Fibroblast of lung (primary cell): Measurements from ENCODE around the gene C6orf15. TPM values are rescaled to one million over a fixed set of nuclear protein-coding genes. Genes with fewer than 3 reads are reported as not detected.
"Not testable (repeated sequence)": the region's sequence is repeated elsewhere in the genome, so short reads cannot be mapped to it uniquely, and the experiment has no call there.

Experiments used
- DNase-seq, 2 donors: peaks; one replicate each; pipeline versions ENCODE4 v3.0.0 to v3.0.0-alpha.2; 2010; ENCODE audit warnings: low read depth in 2 of 2
- H2AFZ ChIP-seq: 2 replicates; pipeline ENCODE4 v1.5.1; 2012; ENCODE audit warnings: low read length, control low read depth, inconsistent platforms
- H3K27ac ChIP-seq: 2 replicates; pipeline ENCODE4 v1.5.1; 2011; ENCODE audit warnings: low read length, control low read depth; ENCODE audit not compliant: insufficient read depth
- H3K27me3 ChIP-seq: 2 replicates; pipeline ENCODE4 v1.5.1; 2011; ENCODE audit warnings: mild to moderate bottlenecking, low read length; ENCODE audit not compliant: control insufficient read depth, insufficient read depth
- H3K36me3 ChIP-seq: 2 replicates; pipeline ENCODE4 v1.5.1; 2011; ENCODE audit warnings: low read length; ENCODE audit not compliant: control insufficient read depth, insufficient read depth
- H3K4me1 ChIP-seq: 2 replicates; pipeline ENCODE4 v1.5.1; 2011; ENCODE audit warnings: low read length; ENCODE audit not compliant: control insufficient read depth, insufficient read depth; ENCODE audit errors: extremely low read depth
- H3K4me2 ChIP-seq: 2 replicates; pipeline ENCODE4 v1.5.1; 2011; ENCODE audit warnings: low read length, control low read depth; ENCODE audit not compliant: insufficient read depth; ENCODE audit errors: extremely low read depth
- H3K4me3 ChIP-seq, 4 experiments: fragments of 200-600 bp in 1 of 4; sonication (generic) in 1 of 4; replicated peaks in 1 of 4; 2 replicates each; pipeline ENCODE4 v1.5.1; 2011 to 2016; ENCODE audit warnings: low read length in 4 of 4, low read depth in 3 of 4, mild to moderate bottlenecking in 3 of 4, control low read depth in 2 of 4, inconsistent platforms in 1 of 4, mixed read lengths in 1 of 4; ENCODE audit not compliant: insufficient read depth in 1 of 4; ENCODE audit errors: control extremely low read depth in 1 of 4
- H3K79me2 ChIP-seq: 2 replicates; pipeline ENCODE4 v1.5.1; 2012; ENCODE audit warnings: mild to moderate bottlenecking, low read length, inconsistent platforms; ENCODE audit not compliant: control insufficient read depth, insufficient read depth
- H3K9ac ChIP-seq: 2 replicates; pipeline ENCODE4 v1.5.1; 2011; ENCODE audit warnings: mild to moderate bottlenecking, low read length, control low read depth; ENCODE audit not compliant: insufficient read depth
- H3K9me3 ChIP-seq: 2 replicates; pipeline ENCODE4 v1.5.1; 2012; ENCODE audit warnings: low read depth, low read length; ENCODE audit not compliant: control insufficient read depth, insufficient read depth
- H4K20me1 ChIP-seq: 2 replicates; pipeline ENCODE4 v1.5.1; 2011; ENCODE audit warnings: low read length; ENCODE audit not compliant: control insufficient read depth, insufficient read depth; ENCODE audit errors: extremely low read depth
- CTCF ChIP-seq, 2 donors: IDR thresholded peaks in 1 of 2; conservative IDR thresholded peaks in 1 of 2; 1 replicate in 1 of 2; 2 replicates in 1 of 2; pipeline ENCODE4 v1.5.1; 2011 to 2012; ENCODE audit warnings: low read length in 2 of 2, control low read depth in 1 of 2, inconsistent platforms in 1 of 2, low read depth in 1 of 2, mild to moderate bottlenecking in 1 of 2
- EZH2 ChIP-seq: IDR thresholded peaks from 2 replicates; pipeline ENCODE4 v1.5.1; 2012; ENCODE audit warnings: low read length, control low read depth, mild to moderate bottlenecking; ENCODE audit errors: missing control alignments
- polyA plus RNA-seq, 2 donors: library from polyadenylated mRNA; depleted of rRNA in 1 of 2; stranded (reverse) in 1 of 2; unstranded in 1 of 2; fragments of >200 nt; gene quantifications; 2 replicates each; pipeline ENCODE4 v1.2.1, GENCODE V29; 2011 to 2012; ENCODE audit warnings: missing spikeins in 1 of 2
- total RNA-seq: library from RNA; depleted of rRNA; stranded (reverse); fragments of >200 nt; gene quantifications from 2 replicates; pipeline ENCODE4 v1.2.1, GENCODE V29; 2014

C6orf15 gene
- total and polyA plus RNA-seq, 2 donors (not counting 1 experiment from before 2014, with no cell fraction given), result not detected

DNA sequence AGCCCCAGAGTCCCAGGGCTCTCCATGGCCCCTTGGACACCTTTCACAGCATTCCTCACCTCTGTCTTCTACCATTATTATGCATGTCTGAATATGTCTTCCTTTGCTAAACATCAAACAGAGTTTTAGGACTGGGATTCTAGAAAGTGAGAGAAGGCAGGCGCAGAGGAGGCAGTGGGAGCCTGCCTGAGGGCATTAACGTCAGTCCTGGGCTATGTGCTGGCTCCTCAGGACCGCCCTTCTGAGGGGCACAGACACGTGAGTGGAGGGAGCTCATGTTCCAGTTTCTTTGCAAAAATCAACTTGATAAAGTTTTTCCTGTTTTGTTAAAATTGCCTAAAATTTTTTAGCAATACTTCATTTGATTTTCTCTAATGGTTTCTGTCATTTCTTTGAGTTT lies 38.0 kb downstream of the C6orf15 start:
- H3K9ac ChIP-seq, result no peak overlapping the region
- no peak overlapping the region for H2AFZ ChIP-seq
- TF ChIP-seq EZH2, result no peak
- TF ChIP-seq CTCF (conservative IDR thresholded peaks at IDR 0.05 in 1 of 2, IDR thresholded peaks at IDR 0.05 in 1 of 2; ENCODE audit: low read depth in 1 of 2, low read length in 2 of 2), result no peak
- peaks cover 9% of the 10 kb centered on the region for H3K4me1 ChIP-seq
- H4K20me1 ChIP-seq, result no peaks in the 10 kb centered on the region
- H3K4me2 ChIP-seq, result no peak overlapping the region
- H3K27me3 ChIP-seq, result no peaks in the 10 kb centered on the region
- no peaks in the 10 kb centered on the region for H3K36me3 ChIP-seq
- no peaks in the 10 kb centered on the region for H3K9me3 ChIP-seq
- no peaks in the 10 kb centered on the region for H3K79me2 ChIP-seq
- H3K4me3 ChIP-seq, result no peak overlapping the region
- no peak overlapping the region for H3K27ac ChIP-seq
- DNase-seq, result no peak

- Histone ChIP-seq H3K4me2 (no peak overlapping the region), H3K27ac (no peak overlapping the region), H3K9ac (no peak overlapping the region), H3K4me1 (peaks cover 9% of the 10 kb centered on the region), H3K79me2 (no peaks in the 10 kb centered on the region), H3K9me3 (no peaks in the 10 kb centered on the region), H3K27me3 (peaks cover under 1% of the 10 kb centered on the region), H3K4me3 (no peak overlapping the region), H3K36me3 (no peaks in the 10 kb centered on the region), H2AFZ (no peak overlapping the region), H4K20me1 (no peaks in the 10 kb centered on the region)
- TF ChIP-seq EZH2 (no peak), CTCF (conservative IDR thresholded peaks at IDR 0.05 in 1 of 2, IDR thresholded peaks at IDR 0.05 in 1 of 2; ENCODE audit: low read depth in 1 of 2, low read length in 2 of 2) (peak; percentile 77 to 80)
- DNase-seq, result peak; percentile 80 to 81
These were observed 41.6 kb downstream of the C6orf15 start for GRCh38 chr6:31070711-31071197.

- Histone ChIP-seq H3K4me2 (no peak overlapping the region), H2AFZ (no peak overlapping the region)
- DNase-seq, result peak; percentile 82 to 85
These were observed 43.6 kb downstream of the C6orf15 start for GRCh38 chr6:31068669-31069340.

GRCh38 chr6:31067891-31068668 lies 44.3 kb downstream of the C6orf15 start:
- H3K27me3 ChIP-seq, H3K27ac ChIP-seq, H3K9ac ChIP-seq, H3K4me2 ChIP-seq, H3K79me2 ChIP-seq, H4K20me1 ChIP-seq, H3K4me1 ChIP-seq, DNase-seq, H3K9me3 ChIP-seq, H2AFZ ChIP-seq, H3K36me3 ChIP-seq, H3K4me3 ChIP-seq: not testable (repeated sequence)

More at GRCh38 chr6:31068669-31069340, 43.6 kb downstream of the C6orf15 start:
- Histone ChIP-seq H3K79me2 (no peaks in the 10 kb centered on the region), H3K36me3 (no peaks in the 10 kb centered on the region), H3K27me3 (peaks cover 2% of the 10 kb centered on the region), H3K4me3 (no peak overlapping the region), H3K9ac (no peak overlapping the region), H4K20me1 (no peaks in the 10 kb centered on the region), H3K9me3 (no peaks in the 10 kb centered on the region), H3K4me1 (peaks cover 5% of the 10 kb centered on the region), H3K27ac (no peak overlapping the region)
- peak; percentile 86 to 91 for TF ChIP-seq CTCF (conservative IDR thresholded peaks at IDR 0.05 in 1 of 2, IDR thresholded peaks at IDR 0.05 in 1 of 2; ENCODE audit: low read depth in 1 of 2, low read length in 2 of 2)
- TF ChIP-seq EZH2, result no peak
